HG03354 (cell line): Measurements from ENCODE around the gene WNT7B.
A peak's percentile ranks its signal among the peaks of the same experiment; 100 is the strongest.

Experiments used
- ATAC-seq: cut with Tn5 transposase; IDR thresholded peaks from one replicate; pipeline ENCODE4 v1.9.1; 2021; ENCODE audit warnings: mild to moderate bottlenecking; ENCODE audit not compliant: unreplicated experiment, poor library complexity, severe bottlenecking

The WNT7B gene

GRCh38 chr22:45977003-45977411 lies at the start of gene WNT7B:
WNT7B (minus strand) TSS chr22:45977162; CDS start chr22:45976754, 408 bp downstream.
- no peak for ATAC-seq

- no peak for ATAC-seq
Measured at GRCh38 chr22:46025973-46026898, 49.3 kb upstream of the WNT7B start.

- ATAC-seq: no peak
Measured at GRCh38 chr22:46025225-46025972, 48.4 kb upstream of the WNT7B start.

- ATAC-seq: no peak
Measured at GRCh38 chr22:46024136-46024840, 47.3 kb upstream of the WNT7B start.

GRCh38 chr22:46023558-46023981 lies 46.6 kb upstream of the WNT7B start:
- no peak for ATAC-seq

GRCh38 chr22:46022881-46023512 lies 46.0 kb upstream of the WNT7B start:
- no peak for ATAC-seq

- ATAC-seq: no peak
Measured at GRCh38 chr22:46021577-46021976, 44.6 kb upstream of the WNT7B start.

GRCh38 chr22:46019351-46019750 lies 42.4 kb upstream of the WNT7B start:
- no peak for ATAC-seq

GRCh38 chr22:46018859-46019258 lies 41.9 kb upstream of the WNT7B start:
- no peak for ATAC-seq

- no peak for ATAC-seq
Measured at GRCh38 chr22:46017166-46017565, 40.2 kb upstream of the WNT7B start.

- ATAC-seq: peak; percentile 73
Measured at GRCh38 chr22:46013460-46014416, 36.8 kb upstream of the WNT7B start.

GRCh38 chr22:46012881-46013281 lies 35.9 kb upstream of the WNT7B start:
- no peak for ATAC-seq

GRCh38 chr22:46012182-46012880 lies 35.4 kb upstream of the WNT7B start:
- ATAC-seq: no peak

- ATAC-seq: no peak
Measured at GRCh38 chr22:46011627-46012181, 34.7 kb upstream of the WNT7B start.

- ATAC-seq: no peak
Measured at GRCh38 chr22:46010951-46011626, 34.1 kb upstream of the WNT7B start.

GRCh38 chr22:46010207-46010867 lies 33.4 kb upstream of the WNT7B start:
- no peak for ATAC-seq

- ATAC-seq: no peak
Measured at GRCh38 chr22:46009730-46010129, 32.8 kb upstream of the WNT7B start.
